M059J (cell line): Measurements from ENCODE around the gene PTGS1. TPM values are rescaled to one million over a fixed set of nuclear protein-coding genes. Genes with fewer than 3 reads are reported as not detected.
"Not testable (repeated sequence)": the region's sequence is repeated elsewhere in the genome, so short reads cannot be mapped to it uniquely, and the experiment has no call there.

Experiments used
- DNase-seq: peaks from one replicate; pipeline ENCODE4 v3.0.0-alpha.2; 2012; ENCODE audit warnings: low read depth
- total RNA-seq: library from RNA; depleted of rRNA; stranded (reverse); fragments of >200 nt; shearing (Covaris generic); gene quantifications from 2 replicates; pipeline ENCODE4 v1.2.3, GENCODE V29; 2014; rRNA removed

PTGS1 gene
- total RNA-seq, 1 experiment from 2014 or later = 6.7 TPM

DNA sequence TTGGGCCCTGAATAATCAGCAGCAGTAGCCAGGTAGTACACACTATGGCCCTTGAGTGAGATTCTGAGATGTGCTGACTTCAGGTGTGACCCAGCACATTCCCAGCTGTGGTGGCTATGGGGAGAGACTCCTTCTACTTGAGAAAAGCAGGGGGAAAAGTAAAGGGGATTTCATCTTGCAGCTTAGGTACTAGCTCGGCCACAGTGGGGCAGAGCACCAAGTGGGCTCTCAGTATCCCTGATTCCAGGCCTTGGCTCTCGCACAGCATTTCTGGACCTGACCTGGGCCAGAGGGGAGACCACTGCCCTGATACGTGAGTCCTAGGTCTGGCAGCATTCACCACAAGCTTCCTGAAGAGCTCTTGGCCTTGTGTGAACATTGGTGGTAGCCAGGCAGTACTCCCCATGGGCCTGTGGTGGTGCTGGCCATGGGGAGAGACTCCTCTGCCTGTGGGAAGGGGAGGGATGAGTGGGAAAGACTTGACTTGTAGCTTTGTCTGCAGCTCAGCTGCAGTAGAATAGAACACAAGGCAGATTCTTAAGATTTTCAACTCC, 27.6 kb downstream of the PTGS1 start:
- DNase-seq = no peak

DNA sequence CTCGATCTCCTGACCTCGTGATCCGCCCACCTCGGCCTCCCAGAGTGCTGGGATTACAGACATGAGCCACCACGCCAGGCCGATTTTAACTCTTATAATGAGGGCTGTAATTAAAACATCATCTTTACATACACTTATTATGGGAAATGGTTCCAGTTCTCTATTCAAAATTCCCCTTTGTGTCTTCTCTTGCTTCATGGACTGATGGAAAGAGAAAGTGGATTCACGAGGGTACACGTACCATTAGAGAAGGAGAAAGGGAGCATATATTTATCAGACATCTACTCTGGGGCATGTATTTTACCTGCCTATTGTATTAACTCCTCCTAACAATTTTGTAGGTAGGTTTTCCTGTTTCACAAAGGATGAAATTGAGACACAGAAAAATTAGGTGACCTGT, 31.1 kb downstream of the PTGS1 start:
- DNase-seq = no peak

DNA sequence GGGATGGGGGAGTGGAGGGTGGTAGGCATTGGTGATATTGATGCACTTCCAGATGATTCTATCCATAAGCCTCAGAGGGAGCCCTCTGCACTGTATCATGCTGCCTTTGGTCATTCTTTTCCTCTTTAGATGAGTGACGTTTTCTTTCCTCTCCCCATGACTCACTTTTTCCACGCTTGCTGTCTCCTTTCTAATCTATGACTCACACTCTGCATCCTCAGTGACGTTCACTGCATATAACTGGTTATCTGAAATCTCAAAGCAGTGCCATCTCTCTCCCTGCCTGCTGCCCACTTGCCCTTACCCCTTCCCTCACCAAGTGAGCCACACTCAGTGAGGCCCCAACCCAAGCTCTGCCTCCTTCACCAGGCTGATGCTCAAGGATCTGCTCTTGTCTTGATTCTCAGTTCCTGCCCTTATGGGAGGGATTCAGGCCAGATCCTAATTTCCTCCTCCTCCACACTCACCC, 31.6 kb downstream of the PTGS1 start:
- peak; percentile 100 for DNase-seq

DNA sequence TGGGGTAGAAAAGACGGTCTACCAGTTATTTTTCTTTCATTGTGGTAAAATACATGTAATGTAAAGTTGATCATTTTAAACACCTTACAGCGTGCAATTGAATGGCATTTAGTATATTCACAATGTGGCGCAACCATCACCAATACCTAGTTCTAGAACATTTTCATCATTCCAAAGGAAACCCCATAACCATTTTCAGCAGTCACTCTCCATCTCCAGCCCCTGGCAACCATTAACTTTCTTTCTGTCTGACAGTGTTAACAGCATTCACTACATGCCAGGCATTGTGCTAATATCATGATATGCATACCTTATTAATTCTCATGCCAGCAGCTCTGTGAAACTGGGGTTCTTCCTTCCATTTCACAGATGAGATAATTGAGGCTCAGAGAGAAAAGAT, 32.0 kb downstream of the PTGS1 start:
- no peak for DNase-seq

DNA sequence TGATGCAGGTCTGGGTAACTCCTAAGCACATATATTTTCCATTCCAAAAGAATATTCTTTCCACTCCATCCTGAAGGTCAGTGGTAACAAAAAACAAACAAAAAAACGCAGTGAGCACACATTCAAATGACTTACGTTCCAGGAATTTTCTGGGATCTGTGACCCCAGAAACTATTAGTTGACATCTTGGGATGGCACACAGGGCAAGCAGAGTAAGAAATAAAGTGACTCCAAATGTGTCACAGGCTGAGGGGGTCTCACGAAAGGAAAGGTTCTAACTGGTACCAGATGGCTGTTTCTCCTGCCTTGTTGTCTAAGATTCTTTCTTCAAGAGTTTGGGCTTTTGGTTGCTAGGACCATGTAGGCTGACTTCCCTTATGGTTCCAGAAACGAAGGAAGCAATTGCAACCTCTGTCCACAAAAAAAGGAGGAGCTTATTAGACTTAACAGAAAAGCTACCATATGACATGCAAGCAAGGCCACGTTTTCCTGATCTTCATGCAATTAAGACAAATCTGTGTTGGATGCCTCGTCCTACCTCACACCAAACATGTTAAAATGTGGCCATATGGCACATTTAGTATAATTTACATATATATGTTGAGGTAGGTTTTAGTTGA, 32.7 kb downstream of the PTGS1 start:
- peak; percentile 80 for DNase-seq

DNA sequence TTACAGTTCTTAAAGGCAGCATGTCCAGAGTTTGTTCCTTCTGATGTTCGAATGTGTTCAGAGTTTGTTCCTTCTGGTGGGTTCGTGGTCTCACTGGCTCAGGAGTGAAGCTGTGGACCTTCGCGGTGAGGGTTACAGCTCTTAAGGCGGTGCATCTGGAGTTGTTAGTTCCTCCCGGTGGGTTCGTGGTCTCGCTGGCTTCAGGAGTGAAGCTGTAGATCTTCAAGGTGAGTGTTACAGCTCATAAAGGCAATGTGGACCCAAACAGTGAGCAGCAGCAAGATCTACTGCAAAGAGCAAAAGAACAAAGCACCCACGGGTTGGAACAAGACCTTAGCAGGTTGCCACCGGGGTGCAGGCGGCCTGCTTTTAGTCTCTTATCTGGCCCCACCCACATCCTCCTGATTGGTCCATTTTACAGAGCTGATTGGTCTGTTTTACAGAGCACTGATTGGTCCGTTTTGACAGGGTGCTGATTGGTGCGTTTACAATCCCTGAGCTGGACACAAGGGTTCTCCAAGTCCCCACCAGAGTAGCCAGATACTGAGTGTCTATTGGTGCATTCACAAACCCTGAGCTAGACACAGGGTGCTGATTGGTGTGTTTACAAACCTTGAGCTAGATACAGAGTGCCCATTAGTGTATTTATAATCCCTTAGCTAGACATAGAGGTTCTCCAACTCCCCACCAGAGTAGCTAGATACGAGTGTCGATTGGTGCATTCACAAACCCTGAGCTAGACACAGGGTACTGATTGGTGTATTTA, 34.7 kb downstream of the PTGS1 start:
- DNase-seq = not testable (repeated sequence)

DNA sequence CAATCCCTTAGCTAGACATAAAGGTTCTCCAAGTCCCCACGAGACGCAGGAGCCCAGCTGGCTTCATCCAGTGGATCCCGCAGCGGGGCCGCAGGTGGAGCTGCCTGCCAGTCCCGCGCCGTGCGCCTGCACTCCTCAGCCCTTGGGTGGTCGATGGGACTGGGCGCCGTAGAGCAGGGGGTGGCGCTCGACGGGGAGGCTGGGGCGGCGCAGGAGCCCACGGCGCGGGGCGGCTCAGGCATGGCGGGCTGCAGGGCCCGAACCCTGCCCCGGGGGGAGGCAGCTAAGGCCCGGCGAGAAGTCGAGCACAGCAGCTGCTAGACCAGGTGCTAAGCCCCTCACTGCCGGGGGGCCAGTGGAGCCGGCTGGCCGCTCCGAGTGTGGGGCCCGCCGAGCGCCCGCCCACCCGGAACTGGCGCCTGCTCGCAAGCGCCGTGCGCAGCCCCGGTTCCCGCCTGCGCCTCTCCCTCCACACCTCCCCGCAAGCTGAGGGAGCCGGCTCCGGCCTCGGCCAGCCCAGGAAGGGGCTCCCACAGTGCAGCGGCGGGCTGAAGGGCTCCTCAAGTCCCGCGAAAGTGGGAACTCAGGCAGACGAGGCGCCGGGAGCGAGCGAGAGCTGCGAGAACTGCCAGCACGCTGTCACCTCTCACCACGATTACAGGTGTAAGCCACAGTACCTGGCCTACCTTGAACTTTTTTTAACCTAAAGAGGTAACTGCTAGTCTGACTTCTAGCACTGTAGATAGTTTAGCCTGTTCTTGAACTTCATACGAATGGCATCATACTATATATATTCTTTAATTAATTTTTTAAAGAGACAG, 35.5 kb downstream of the PTGS1 start:
- no peak for DNase-seq

DNA sequence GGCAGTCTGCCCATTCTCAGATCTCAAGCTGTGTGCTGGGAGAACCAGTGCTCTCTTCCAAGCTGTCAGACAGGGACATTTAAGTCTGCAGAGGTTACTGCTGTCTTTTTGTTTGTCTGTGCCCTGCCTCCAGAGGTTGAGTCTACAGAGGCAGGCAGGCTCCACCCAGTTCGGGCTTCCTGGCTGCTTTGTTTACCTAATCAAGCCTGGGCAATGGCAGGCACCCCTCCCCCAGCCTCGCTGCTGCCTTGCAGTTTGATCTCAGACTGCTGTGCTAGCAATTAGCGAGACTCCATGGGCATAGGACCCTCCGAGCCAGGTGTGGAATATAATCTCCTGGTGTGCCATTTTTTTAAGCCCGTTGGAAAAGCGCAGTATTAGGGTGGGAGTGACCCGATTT, 43.3 kb downstream of the PTGS1 start:
- peak; percentile 17 for DNase-seq

DNA sequence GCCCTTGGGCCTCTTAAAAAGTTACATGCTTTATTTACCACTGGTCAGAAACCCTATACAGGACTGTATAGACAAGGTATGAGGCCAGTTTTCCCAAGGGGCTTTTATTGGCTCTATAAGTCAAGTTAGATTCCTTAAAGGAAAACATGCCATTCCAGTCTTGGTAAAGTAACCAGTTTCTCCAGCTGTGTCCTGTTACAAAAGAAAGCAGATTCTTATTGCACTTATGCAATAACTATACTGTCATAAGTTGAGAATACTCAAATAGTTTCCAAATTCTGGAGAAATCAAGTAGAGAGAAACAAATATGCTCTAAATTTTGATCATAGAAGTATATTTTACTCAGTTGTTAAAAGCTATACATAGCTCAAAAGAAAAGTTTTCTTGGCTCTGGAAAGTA, 47.2 kb downstream of the PTGS1 start:
- no peak for DNase-seq

DNA sequence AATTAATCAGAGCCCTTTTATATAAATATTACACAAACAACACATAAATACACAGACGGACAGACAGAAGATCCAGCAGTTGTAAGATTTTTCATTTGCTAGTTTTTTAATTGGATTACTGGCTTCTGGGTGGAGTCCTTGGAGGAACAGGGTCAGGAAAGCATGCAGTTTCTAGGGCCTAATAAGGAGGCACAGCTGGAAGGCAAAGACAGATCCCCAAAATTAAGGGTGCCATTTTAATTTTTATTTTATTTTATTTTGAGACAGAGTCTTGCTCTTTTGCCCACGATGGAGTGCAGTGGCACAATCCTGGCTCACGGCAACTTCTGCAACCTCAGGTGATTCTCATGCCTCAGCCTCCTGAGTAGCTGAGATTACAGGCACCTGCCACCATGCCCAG, 49.5 kb downstream of the PTGS1 start:
- DNase-seq = no peak

DNA sequence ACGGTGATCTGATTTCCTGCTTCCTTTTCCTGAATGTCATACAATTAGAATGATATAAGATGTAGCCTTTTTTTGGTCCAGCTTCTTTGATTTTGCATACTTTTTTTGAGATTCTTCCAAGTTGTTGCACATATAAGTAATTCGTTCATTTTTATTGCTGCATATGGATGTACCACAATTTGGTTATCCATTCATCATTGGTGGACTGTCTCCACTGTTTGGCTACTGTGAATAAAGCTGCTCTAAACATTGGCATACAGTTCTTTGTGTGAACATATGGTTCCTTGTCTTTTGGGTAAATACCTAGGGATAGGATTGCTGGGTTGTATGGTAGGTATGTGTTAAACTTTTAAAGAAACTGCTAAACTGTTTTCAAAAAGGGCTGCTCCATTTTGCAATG, 54.3 kb downstream of the PTGS1 start:
- DNase-seq = no peak

DNA sequence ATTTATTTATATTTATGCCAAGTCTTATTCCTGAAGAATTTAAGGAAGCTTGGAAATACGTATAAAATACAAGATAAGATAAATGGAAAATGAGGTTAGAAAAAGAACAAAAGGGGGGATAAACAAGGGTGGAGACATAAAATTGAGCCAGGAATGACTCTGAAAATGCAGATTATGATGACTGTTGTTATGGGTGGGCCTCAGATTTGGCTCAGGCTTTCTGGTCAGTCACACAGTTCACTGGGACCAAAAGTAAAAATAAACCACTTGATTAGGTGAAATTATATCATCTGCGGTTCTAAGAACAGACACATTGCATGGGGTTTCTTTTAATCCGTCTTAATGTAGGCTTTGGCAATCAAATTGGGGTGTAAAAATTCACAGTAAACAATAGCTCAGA, 55.9 kb downstream of the PTGS1 start:
- DNase-seq = no peak

DNA sequence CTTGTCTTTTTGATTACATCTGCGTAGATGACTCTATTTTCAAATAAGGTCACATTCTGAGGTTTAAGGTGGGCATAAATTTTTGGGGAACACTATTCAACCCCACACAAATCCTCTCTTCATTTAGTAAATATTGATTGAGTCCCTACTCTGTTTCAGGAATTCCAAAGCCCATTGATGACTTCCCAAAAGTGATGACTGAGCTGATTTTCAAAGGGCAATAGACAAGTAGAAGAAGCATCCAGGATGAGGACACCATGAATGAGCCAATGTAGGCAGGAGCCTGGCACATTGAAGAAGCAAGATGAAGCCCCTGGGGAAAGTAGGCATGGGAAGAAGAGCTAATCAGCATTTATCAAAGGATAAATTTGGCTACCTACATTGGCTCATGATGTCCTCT, 71.7 kb downstream of the PTGS1 start:
- DNase-seq = no peak

DNA sequence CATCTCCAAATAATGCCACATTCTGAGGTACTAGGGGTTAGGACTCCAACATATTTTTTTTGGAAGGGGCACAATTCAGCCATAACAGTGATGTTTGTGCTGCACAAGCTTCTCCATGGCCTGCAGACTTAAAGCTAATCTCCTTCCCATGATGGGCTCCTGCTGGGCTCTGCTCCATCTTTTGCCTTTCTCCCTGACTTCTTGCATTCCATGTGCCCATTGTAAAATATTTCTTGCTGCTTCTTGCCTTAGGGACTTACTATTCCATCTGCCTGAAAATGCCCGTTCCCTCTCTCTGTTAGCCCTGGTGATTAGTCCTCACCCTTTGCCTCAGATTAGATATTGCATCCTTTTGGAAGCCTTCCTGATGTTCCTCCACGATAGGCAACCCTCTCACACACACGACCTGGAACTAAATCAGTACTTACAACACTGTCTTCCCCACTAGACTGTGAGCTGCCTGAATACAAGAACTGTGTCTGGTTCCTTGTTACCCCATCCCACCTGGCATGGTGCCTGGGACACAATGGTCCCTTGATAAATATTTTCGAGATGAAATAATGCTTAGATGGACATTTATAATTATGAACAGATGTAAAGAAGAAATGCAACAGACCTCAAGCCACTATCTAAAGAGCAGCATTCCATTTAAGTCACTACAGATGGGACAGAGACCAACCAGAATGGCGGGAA, 73.4 kb downstream of the PTGS1 start:
- DNase-seq = no peak

Other genes with a start within 250 kb of the PTGS1 start
- 69.3 and 93.4 TPM in 2 replicates for gene NDUFA8, start 211.2 kb upstream of the PTGS1 start, total RNA-seq
- not detected in 2 replicates for gene MORN5, start 211.1 kb upstream of the PTGS1 start, total RNA-seq
- 0.05 and 0.37 TPM in 2 replicates for gene LHX6, start 142.1 kb upstream of the PTGS1 start, total RNA-seq
- 12.6 and 18.1 TPM in 2 replicates for gene RBM18, start 106.2 kb upstream of the PTGS1 start, total RNA-seq
- 27.3 and 37.9 TPM in 2 replicates for gene MRRF, start 106.1 kb upstream of the PTGS1 start, total RNA-seq
- gene OR1J1, start 106.9 kb downstream of the PTGS1 start, total RNA-seq = not detected in 2 replicates
- not detected in 2 replicates for gene OR1J2, start 139.8 kb downstream of the PTGS1 start, total RNA-seq
- gene OR1J4, start 148.1 kb downstream of the PTGS1 start, total RNA-seq = 0.10 TPM in 1 of 2 replicates, not detected in the other
- gene OR1N1, start 156.3 kb downstream of the PTGS1 start, total RNA-seq = not detected in 2 replicates
- gene OR1N2, start 182.1 kb downstream of the PTGS1 start, total RNA-seq = not detected in 2 replicates
- gene OR1L8, start 212.4 kb downstream of the PTGS1 start, total RNA-seq = 0.25 TPM in 1 of 2 replicates, not detected in the other
- gene OR1Q1, start 243.7 kb downstream of the PTGS1 start, total RNA-seq = not detected in 2 replicates